GM18517 (cell line): ENCODE measurements around the gene CCDC74A.
"Not testable (repeated sequence)": the region's sequence is repeated elsewhere in the genome, so short reads cannot be mapped to it uniquely, and the experiment has no call there.

Experiments
- ATAC-seq: cut with Tn5 transposase; IDR thresholded peaks from one replicate; pipeline ENCODE4 v1.9.1; 2021; ENCODE audit warnings: mild to moderate bottlenecking, moderate library complexity; ENCODE audit not compliant: unreplicated experiment

CCDC74A gene

GRCh38 chr2:131525256-131525655 is 2.4 kb upstream of the CCDC74A start:
- ATAC-seq = not testable (repeated sequence)

- peak; percentile 77 for ATAC-seq
These were observed 1.5 kb downstream of the CCDC74A start for GRCh38 chr2:131528981-131529863.

GRCh38 chr2:131529864-131530445 is 2.3 kb downstream of the CCDC74A start:
- not testable (repeated sequence) for ATAC-seq

- not testable (repeated sequence) for ATAC-seq
These were observed 3.1 kb downstream of the CCDC74A start for GRCh38 chr2:131530626-131531344.

- not testable (repeated sequence) for ATAC-seq
These were observed 4.0 kb downstream of the CCDC74A start for GRCh38 chr2:131531547-131532185.

GRCh38 chr2:131532723-131533608 is 5.3 kb downstream of the CCDC74A start:
- not testable (repeated sequence) for ATAC-seq

- not testable (repeated sequence) for ATAC-seq
These were observed 6.1 kb downstream of the CCDC74A start for GRCh38 chr2:131533609-131534316.

GRCh38 chr2:131534317-131534672 is 6.6 kb downstream of the CCDC74A start:
- ATAC-seq = not testable (repeated sequence)

GRCh38 chr2:131534965-131535364 is 7.3 kb downstream of the CCDC74A start:
- ATAC-seq = not testable (repeated sequence)

GRCh38 chr2:131535526-131535925 is 7.8 kb downstream of the CCDC74A start:
- ATAC-seq = no peak

GRCh38 chr2:131535951-131536826 is 8.5 kb downstream of the CCDC74A start:
- not testable (repeated sequence) for ATAC-seq

- not testable (repeated sequence) for ATAC-seq
These were observed 9.2 kb downstream of the CCDC74A start for GRCh38 chr2:131536841-131537240.

GRCh38 chr2:131538856-131539255 is 11.2 kb downstream of the CCDC74A start:
- ATAC-seq = not testable (repeated sequence)

- ATAC-seq = no peak
These were observed 15.0 kb downstream of the CCDC74A start for GRCh38 chr2:131542438-131543384.

- no peak for ATAC-seq
These were observed 15.8 kb downstream of the CCDC74A start for GRCh38 chr2:131543385-131543891.

GRCh38 chr2:131544006-131544812 is 16.5 kb downstream of the CCDC74A start:
- not testable (repeated sequence) for ATAC-seq
